PC-9 (cell line): Measurements from ENCODE around the gene MBNL2.

ENCODE experiments used
- EZH2 ChIP-seq: fragments of 200-600 bp; sonication (generic); IDR thresholded peaks from 2 replicates; pipeline ENCODE4 v1.8.0; 2017; ENCODE audit warnings: antibody characterized with exemption, low read depth
- TF ChIP-seq, protein P1 (sequence below): fragments of 200-600 bp; sonication (generic); conservative IDR thresholded peaks from 2 replicates; pipeline ENCODE4 v1.6.1; 2017; ENCODE audit warnings: mixed run types, antibody characterized with exemption, mild to moderate bottlenecking, moderate library complexity

DNA sequence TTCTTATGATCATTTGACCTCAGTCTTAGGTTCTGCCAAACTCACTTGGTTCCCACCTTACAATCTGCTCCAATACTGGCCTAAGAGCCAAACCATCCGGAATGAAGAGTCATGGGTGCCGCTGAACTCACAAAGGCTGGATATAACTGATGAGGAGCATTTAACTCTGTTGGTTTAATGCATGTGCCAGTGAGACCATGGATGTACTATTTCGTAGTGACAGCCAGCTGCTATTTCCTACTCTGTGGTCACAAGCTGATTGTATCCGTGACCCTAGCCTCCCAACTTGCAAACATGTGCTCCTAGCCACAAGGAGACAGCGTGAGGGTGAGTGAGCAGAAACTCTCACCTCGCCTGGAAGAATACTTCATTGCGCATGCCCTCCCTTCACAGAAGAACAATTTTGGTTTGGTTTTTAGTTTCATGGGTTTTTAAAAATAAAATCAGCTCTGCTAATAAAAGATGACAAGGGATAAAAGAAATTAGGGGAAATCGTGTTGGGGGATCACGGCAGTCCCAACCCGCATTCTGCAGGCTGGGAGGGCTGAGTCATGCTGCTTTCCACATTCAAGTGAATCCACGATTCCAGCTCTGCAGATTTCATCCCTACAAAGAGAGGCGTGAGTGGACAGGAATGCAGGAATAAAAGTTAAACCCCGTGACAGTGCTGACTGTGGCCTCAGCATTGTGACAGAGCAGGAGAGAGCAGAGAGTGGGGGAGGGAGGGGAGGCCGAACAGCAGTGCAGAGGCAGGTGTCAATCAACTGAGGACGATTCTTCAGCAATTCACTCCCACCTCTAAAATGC lies 145.1 kb downstream of the MBNL2 start:
- TF ChIP-seq, protein P1, sequence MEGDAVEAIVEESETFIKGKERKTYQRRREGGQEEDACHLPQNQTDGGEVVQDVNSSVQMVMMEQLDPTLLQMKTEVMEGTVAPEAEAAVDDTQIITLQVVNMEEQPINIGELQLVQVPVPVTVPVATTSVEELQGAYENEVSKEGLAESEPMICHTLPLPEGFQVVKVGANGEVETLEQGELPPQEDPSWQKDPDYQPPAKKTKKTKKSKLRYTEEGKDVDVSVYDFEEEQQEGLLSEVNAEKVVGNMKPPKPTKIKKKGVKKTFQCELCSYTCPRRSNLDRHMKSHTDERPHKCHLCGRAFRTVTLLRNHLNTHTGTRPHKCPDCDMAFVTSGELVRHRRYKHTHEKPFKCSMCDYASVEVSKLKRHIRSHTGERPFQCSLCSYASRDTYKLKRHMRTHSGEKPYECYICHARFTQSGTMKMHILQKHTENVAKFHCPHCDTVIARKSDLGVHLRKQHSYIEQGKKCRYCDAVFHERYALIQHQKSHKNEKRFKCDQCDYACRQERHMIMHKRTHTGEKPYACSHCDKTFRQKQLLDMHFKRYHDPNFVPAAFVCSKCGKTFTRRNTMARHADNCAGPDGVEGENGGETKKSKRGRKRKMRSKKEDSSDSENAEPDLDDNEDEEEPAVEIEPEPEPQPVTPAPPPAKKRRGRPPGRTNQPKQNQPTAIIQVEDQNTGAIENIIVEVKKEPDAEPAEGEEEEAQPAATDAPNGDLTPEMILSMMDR, result no peak
- TF ChIP-seq EZH2, result no peak
